Hematopoietic multipotent progenitor cell treated with erythropoietin and hydrocortisone succinate and interleukin-3 and kit ligand, for 17 days (in vitro differentiated cells): Measurements from ENCODE around the gene TTLL13.
"Not testable (repeated sequence)": the region's sequence is repeated elsewhere in the genome, so short reads cannot be mapped to it uniquely, and the experiment has no call there.

Source experiments
- DNase-seq: peaks from one replicate; pipeline ENCODE4 v3.0.0-alpha.2; 2015; ENCODE audit warnings: low spot score

The TTLL13 gene

DNA sequence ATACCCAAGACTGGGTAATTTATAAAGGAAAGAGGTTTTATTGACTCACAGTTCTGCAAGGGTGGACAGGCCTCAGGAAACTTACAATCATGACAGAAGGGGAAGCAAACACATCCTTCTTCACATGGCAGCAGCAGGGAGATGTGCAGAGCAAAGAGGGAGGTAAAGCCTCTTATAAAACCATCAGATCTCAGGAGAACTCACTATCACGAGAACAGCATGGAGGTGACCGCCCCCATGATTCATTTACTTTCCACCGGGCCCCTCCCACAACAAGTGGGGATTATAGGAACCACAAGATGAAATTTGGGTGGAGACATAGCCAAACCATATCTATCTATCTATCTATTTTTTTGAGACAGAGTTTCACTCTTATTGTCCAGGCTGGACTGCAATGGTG is 10.0 kb upstream of the TTLL13 start:
- DNase-seq: no peak

DNA sequence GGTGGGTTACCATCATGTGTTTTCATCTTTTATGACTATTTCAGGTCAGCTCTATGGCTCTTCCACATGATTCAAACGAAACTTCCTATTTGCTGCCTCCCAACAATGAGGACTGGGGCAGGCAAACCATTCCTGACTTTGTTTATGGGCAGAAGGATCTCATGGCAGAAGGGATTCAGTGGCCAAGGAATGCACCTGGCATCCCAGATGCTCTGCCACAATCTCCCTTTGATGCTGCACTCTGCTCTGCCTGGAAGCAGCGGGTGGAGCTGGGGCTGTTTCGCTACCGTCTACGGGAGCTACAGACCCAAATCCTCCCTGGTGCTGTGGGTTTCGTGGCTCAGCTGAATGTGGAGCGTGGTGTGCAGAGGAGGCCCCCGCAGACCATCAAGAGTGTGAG is 8.5 kb upstream of the TTLL13 start:
- DNase-seq: no peak

DNA sequence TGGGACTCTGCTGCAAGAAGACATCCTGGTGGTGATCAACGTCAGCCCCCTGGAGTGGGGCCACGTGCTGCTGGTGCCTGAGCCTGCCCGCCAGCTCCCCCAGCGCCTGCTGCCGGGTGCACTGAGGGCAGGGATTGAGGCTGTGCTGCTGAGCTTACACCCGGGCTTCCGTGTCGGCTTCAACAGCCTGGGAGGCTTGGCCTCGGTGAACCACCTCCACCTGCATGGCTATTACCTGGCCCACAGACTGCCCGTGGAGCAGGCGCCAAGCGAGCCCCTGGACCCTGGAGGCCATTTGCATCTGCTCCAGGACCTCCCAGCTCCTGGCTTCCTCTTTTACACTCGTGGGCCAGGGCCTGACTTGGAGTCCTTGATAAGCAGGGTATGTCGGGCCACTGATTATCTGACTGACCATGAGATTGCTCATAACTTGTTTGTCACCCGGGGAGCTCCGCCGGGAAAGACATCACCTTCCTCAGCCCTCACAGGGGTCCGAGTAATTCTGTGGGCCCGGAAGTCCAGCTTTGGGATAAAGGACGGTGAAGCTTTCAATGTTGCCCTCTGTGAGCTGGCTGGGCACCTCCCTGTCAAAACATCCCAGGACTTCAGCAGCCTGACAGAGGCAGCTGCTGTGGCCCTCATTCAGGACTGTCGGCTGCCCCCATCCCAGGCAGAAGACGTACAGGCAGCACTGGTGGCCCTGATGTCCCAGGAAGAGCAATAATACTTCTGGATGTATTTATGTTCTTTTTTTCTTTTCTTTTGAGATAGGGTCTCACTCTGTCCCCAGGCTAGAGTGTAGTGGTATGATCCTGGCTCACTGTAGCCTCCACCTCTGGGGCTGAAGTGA is 7.8 kb upstream of the TTLL13 start:
- no peak for DNase-seq

DNA sequence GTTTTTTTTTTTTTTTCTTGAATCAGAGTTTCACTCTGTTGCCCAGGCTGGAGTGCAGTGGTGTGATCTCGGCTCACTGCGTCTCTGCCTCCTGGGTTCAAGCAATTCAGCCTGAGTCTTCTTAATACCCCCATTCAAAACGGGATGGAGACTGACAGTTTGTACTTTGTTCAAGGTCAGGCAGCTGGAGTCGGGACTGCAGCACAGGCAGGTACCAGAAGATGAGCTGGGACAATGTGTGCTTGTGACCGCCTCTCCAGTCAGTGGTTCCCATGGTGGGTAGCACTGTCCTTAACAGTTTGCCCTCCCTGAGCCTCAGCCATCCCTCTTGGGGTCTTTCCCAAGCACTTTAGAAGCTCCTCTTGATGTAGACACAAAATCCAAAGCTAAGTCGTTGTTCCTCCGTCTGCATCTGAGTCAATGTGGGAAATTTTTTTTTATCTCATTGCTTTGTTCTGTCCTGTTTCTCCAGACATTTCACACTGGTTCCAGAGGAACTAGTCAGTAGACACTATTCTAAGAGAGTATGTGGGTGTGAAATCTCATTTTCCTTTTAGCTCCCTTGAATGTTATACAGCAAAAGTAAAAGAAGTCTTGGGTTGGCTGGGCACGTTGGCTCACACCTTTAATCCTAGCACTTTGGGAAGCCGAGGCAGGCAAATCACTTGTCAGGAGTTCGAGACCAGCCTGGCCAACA is 5.3 kb upstream of the TTLL13 start:
- no peak for DNase-seq

DNA sequence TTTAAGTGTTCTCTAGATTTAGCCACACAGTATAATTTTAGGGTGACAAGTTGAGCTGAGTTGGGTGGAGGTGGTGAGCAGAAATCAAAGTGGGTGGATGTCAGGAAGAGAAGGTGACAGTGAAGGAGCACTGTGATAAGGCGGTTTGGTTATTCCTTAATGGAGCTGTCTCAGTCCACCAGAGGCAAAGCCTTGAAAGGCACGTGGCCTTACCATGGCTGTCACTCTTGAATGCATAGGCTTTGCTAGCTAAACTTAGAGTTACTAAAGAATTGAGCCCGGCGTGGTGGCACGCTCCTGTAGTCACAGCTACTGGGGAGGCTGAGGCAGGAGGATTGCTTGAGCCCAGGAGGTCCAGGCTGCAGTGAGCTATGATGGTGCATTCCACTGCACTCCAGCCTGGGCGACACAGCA is 560 bp upstream of the TTLL13 start:
- no peak for DNase-seq

DNA sequence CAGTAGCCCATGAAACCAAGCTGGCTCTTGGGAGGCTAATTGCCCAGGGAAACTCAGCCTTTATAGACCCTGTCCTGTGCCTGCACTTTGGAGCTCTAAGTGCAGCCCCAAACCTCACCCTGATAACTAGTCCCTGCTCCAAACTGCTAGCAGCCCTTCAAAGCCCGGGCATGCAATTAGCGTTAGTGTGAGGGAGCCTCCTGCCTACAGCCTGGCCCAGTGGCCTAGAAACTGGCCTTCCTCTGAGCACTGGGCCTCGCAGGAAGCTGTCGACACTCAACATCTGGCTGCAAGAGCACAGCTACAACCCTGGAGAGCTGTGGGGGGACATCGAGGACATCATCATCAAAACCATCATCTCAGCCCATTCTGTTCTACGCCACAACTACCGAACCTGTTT is 8.4 kb downstream of the TTLL13 start:
- DNase-seq: no peak

DNA sequence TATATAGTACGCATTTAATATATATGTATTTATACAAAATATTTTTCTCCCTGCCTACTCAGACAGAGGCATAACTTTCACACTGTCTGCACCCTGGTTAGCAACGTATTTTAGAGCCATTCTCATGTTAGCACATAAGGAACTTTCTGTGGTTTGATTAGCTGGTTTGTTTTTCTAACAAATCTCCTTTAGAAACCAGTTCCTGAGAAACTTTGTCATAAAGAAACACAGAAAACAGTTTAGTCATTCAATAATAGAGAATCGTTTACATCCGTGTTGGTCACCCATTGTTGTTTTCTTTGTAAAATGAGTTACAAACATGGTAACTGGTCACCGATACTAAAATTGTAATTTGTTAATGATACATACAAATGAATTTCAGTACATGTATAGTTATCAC is 10.2 kb downstream of the TTLL13 start:
- no peak for DNase-seq

DNA sequence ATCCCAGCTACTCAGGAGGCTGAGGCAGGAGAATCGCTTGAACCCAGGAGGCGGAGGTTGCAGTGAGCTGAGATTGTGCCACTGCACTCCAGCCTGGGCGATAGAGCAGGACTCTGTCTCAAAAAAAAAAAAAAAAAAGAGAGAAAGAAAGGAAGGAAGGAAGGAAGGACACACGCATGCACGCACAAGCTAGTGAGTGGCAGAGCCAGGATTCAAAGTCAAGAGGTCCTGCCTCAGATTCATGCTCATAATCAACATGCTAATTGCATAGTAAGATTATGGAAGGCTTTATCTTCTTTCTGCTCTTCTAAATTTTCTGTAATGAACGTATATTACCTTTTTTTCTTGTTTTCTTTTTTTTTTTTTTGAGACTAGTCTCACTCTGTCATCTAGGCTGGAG is 11.4 kb downstream of the TTLL13 start:
- DNase-seq: not testable (repeated sequence)

DNA sequence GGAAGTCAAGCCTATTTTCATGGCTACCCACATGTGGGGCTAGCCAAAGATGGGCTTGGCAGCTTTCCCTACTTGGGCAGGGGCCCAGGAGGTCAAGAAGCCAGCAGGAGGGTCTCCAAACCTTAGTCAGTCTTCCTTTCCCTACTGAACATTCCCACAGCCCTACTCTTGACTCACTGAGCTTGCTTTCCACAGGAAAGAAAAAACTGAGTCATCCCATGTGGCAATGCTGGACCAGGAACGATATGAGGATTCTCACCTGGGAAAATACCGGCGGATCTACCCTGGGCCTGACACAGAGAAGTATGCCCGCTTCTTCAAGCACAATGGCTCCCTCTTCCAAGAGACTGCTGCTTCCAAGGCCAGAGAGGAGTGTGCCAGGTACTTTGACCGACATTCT is 12.5 kb downstream of the TTLL13 start:
- DNase-seq: no peak

DNA sequence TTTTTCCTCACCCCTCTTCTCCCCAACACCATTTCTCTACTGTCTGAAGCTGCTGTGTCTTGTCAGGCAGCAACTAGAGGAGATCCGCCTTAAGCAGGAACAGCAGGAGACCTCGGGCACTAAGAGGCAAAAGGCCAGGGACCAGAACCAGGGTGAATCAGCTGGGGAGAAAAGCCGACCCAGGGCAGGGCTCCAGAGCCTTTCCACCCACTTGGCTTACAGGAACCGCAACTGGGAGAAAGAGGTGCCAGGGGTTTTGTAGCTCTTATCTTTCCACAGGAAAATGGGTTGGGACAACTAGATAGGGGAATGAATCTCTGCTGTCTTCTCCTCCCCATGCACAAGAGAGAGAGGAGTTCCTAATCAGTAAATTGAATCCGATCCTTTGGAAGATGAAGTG is 13.1 kb downstream of the TTLL13 start:
- no peak for DNase-seq

DNA sequence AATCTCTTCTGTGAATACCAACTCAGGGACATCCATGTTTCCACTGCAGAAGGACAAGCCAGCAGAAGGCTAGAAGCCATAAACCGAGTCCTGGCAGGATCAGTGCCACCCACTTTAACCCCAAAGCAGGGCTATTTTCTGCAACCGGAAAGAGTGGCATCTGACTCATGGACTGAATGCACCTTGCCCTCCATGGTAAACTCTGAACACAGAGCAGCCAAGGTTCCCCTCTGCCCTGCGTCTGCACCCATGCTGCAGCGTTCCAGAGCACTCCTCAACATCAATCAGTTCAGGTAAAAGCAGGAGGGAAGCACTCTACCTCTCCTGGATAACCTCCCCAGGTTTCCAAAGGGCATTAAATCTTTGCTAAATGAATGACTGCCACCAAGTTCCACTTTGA is 15.3 kb downstream of the TTLL13 start:
- no peak for DNase-seq

DNA sequence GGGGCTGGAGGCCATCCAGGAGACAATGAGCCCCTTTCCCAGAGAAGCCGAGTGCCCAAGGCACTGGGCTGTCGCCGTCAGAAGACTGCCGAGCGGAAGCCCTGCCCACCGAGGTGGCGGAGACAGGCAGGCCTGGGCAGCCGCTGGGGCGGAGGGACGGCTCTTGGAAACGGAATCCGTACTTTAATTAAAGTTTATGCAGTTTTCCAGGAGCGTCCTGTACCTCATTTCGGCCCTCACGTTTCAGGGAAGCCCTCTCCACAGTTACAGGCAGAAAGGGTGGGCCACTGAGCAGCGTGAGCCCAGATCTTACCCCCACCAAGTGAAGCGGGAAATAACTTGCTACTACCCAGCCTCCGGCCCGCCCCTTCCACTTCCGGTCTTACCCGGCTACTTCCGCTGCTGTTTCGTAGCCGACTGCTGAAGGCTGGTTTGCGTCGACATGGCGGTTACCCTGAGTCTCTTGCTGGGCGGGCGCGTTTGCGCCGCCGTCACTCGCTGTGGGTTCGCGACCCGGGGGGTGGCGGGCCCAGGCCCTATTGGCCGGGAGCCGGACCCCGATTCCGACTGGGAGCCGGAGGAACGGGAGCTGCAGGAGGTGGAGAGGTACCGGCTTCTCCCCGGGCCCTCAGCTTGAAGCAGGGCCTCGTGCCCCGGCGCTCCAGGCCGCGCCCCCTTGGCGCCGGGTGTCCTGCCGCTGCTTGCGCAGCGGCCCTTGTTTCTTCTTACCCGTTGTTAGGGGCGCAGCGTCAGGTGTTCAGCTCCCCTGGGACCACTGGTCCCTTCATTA is 16.1 kb downstream of the TTLL13 start, which contains the start of gene NGRN:
NGRN (plus strand) TSS at position 402 of the 790 bp plus-strand sequence; CDS start at position 443, 41 bp downstream.
- peak; percentile 87 for DNase-seq

DNA sequence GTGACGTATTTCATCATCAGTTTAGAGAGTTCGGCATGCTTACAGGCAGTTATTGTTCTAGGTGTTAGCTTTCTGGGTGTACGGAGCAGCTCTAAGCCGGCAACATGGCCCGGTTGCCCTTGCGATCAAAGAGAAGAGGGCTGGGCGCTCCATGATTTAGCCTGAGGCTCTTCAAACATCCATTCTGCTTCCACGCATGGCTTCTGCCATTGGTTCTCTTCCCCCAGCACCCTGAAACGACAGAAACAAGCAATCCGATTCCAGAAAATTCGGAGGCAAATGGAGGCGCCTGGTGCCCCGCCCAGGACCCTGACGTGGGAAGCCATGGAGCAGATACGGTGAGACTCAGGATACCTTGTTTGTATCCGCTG is 16.7 kb downstream of the TTLL13 start:
- DNase-seq: peak; percentile 70

DNA sequence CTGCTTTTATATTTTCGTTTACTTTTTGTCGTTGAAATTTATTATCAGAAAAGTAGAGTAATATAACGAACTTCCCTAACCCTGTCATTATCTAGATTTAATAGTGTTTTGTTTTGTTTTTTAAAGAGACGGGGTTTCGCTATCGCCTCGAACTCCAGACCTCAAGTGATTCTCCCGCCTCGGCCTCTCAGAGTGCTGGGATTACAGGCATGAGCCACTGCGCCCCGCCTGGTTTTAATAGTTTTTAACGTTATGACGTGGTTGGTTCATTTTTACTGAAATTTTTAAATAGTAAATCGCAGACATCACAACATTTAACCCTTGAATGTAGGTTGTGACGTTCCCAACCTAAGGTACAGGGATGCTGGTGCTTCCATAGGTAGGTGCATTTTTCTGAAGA is 17.1 kb downstream of the TTLL13 start:
- no peak for DNase-seq

DNA sequence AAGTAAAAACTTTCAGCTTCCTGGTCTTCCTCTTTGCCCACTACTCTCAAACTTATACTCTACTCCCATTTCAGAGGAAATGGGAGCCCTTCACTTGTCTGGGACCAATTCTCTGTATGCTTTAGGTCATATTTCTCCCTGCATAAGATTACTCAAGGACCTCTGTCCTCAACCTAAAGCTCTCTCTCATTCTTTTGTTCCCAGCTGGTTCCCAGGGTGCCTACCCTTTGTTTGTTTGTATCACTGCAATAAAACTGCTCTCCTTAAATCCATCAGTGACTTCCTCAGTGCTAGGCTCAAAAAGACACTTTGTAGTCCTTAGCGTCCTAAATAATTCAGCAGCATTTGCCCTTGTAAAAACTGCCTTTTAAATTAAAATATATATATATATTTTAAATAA is 19.1 kb downstream of the TTLL13 start:
- no peak for DNase-seq

DNA sequence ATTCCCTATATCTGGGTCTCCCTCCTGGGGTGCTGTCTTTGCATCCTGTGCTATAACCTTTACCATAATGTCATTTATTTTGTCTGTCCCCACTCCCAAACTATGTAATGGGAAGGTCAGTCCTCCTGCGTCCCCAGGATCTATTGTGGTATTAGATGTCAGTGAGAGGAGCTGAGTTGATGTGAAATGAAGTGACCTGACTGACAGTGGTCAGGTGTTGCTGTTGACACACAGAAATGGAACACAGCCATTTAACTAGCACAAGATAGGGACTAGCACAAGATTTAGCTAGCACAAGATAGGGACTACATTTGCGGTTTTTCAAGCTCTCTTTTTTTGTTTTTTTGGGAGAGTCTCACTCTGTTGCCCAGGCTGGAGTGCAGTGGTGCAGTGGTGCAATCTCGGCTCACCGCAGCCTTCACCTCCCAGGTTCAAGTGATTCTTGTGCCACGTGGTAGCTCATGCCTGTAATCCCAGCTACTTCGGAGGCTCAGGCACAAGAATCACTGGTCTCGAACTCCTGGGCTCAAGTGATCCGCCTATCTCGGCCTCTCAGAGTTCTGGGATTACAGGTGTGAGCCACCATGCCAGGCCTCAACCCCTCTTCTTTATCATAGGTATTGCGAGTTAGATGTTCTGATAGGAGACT is 21.3 kb downstream of the TTLL13 start:
- DNase-seq: no peak

DNA sequence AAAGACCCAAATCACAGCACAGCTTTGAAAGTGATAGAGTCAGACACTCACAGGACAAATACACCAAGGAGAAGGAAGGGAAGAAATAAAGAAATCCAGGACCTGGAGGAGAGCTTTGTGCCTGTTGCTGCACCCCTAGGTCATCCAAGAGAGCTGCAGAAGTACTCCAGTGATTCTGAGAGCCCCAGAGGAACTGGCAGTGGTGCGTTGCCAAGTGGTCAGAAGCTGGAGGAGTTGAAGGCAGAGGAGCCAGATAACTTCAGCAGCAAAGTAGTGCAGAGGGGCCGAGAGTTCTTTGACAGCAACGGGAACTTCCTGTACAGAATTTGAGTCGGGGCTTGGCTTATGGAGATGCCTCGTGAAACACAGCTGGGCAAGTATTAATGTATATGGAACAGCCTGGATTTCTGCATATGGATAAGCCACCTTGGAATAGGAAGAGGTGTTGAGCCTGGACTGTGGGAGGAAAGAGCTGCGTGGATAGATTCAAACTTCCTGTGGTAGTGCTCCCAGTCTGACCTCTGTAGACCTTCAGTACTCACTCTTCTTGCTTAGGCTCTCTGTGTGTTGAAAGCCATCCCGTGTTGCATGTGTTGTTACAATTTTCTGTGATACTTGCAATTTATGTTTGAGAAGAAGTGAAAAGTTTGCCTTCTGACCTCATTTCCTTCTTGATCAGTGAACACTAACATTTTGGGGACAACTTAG is 22.3 kb downstream of the TTLL13 start:
- no peak for DNase-seq

DNA sequence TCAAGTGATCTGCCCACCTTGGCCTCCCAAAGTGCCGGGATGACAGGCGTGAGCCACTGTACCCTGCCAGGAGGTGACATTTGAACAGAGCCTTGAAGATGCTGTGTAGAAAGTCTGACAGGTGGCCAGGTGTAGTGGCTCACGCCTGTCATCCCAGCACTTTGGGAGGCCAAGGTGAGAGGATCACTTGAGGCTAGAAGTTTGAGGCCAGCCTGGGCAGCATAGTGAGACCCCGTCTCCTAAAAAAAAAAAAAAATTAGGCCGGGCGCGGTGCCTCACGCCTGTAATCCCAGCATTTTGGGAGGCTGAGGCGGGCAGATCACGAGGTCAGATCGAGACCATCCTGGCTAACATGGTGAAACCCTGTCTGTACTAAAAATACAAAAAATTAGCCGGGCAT is 29.1 kb downstream of the TTLL13 start:
- DNase-seq: not testable (repeated sequence)

DNA sequence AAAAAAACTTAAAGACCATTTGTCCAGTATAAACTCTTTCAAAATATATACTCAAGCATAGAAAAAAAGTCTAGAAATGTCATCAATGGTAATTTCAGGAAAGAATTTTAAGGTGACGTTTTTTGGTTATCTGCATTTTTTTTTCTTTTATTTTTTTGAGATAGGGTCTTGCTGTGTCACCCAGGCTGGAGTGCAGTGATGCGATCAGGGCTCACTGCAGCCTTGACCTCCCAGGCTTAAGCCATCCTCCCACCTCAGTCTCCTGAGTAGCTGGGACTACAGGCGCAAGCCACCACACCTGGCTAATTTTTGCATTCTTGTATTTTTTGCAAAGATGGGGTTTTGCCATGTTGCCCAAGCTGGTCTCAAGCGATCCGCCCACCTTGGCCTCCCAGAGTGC is 31.4 kb downstream of the TTLL13 start:
- not testable (repeated sequence) for DNase-seq

DNA sequence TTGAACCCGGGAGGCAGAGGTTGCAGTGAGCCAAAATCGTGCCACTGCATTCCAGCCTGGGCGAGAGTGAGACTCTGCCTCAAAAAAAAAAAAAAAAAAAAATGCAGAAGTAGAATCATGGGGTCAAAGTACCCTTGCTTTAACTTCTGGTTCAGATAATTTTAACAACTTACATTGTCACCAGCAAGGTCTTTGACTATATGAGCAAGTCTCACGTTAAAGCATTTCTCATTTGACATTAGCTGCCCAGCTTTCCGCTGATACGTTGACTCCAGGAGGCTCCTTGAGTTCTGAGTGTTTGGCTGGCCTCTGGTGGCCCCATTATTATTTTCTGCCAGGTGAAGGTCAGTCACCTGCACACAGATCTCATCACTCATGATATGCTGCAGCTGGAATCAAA is 32.3 kb downstream of the TTLL13 start:
- not testable (repeated sequence) for DNase-seq

DNA sequence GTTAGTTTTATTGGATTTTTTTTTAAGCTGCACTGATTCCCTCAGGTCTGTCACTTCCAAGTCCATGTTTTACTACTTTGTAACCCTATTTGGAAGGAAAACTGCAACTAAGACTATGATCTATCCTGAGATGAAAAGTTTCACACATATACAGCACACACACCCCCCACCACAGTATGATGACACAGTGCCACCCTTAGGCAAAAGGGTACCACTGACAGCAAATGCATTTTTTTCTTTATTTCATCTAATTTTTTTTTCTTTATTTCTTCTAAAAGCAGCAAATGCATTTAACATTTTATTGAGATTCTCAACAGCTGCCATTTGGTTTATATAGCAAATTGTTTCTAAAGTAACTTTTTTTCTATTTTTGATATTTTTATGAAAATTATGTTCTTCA is 37.3 kb downstream of the TTLL13 start:
- DNase-seq: peak; percentile 43

DNA sequence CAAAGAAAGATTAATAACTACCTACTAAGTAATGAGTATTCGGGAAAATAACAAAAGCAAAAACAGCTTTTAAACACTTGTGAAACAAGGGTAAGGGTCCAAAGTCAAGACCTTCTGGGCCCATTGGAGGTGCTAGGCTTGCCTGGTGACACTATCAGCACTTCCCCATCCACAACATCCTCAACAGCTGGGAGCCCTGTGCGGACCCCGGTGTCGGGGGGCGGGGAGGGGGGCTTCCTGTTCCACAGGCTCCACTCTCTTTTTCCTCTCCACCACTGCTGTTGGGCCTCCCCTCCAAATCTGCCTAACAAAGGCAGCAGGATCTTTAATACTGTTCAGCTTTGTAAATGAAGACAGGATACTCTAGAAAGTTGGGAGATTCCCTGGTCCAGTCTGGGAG is 37.7 kb downstream of the TTLL13 start:
- DNase-seq: no peak
